ENCODE measurements around the gene THSD4. TPM values are rescaled to one million over a fixed set of nuclear protein-coding genes. Genes with fewer than 3 reads are reported as not detected.

The THSD4 gene
- total and polyA plus RNA-seq, 4 donors, result 6.0 to 42.4 (median 18.5) TPM

DNA sequence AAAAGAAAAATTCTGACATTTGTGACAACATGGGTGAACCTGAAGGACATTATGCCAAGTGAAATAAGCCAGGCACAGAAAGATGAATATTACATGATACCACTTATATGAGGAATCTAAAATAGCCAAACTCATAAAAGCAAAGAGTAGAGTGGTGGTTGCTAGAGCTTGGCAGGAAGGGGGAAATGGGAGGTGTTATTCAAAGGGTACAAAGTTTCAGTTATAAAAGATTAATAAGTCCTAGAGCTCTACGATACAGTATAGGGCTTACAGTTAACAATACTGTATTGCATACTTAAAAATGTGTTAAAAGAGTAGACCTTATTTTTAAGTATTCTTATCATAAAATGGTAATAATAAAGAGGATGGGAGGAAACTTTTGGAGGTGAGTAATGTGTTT, 583.5 kb downstream of the THSD4 start:
- Histone ChIP-seq H3K9ac (ENCODE audit: insufficient read depth in 1 of 2, low read length in 2 of 2) (no peak overlapping the region), H3K4me1 (ENCODE audit: control insufficient read depth in 5 of 5, insufficient read depth in 5 of 5, low read length in 5 of 5) (peaks cover 0 to 4% (median 1%) of the 10 kb centered on the region in 5 donors), H3K36me3 (ENCODE audit: control insufficient read depth in 4 of 4, insufficient read depth in 4 of 4, low read length in 4 of 4) (no peaks in the 10 kb centered on the region), H3K4me3 (no peak overlapping the region), H3K27me3 (ENCODE audit: control insufficient read depth in 3 of 3, insufficient read depth in 3 of 3, low read length in 2 of 3) (no peaks in the 10 kb centered on the region), H3K9me3 (ENCODE audit: control insufficient read depth in 4 of 4, insufficient read depth in 3 of 4, low read length in 3 of 4) (peaks cover 0 to 4% (median 0%) of the 10 kb centered on the region in 4 donors), H3K27ac (ENCODE audit: low read depth in 1 of 2, low read length in 1 of 2) (no peak overlapping the region)
- ATAC-seq (ENCODE audit: insufficient read depth, low FRiP score) (no peak), DNase-seq (no peak)
- WGBS, 2 donors, result 95% methylated on average over 1 of the region's 1 CpG
- TF ChIP-seq, protein P1, sequence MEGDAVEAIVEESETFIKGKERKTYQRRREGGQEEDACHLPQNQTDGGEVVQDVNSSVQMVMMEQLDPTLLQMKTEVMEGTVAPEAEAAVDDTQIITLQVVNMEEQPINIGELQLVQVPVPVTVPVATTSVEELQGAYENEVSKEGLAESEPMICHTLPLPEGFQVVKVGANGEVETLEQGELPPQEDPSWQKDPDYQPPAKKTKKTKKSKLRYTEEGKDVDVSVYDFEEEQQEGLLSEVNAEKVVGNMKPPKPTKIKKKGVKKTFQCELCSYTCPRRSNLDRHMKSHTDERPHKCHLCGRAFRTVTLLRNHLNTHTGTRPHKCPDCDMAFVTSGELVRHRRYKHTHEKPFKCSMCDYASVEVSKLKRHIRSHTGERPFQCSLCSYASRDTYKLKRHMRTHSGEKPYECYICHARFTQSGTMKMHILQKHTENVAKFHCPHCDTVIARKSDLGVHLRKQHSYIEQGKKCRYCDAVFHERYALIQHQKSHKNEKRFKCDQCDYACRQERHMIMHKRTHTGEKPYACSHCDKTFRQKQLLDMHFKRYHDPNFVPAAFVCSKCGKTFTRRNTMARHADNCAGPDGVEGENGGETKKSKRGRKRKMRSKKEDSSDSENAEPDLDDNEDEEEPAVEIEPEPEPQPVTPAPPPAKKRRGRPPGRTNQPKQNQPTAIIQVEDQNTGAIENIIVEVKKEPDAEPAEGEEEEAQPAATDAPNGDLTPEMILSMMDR (IDR thresholded peaks at IDR 0.05; ENCODE audit: control extremely low read depth, extremely low read depth), result no peak

DNA sequence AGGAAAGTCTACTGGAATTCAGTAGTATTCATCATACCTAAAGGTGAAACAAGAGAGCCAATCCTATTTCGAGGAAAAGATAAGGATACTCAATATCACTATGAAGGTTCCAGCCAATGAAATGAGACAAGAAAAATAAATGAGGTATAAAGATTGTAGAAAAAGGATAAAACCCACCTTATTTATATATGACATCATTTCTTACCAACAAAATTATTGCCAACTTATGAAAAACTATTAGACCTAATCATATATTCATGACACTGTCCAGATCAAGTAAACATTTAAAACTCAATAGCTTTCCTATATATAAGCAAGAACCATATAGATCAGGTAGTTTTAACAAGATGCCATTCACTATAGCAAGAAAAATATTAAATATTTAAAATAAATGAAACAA, 584.7 kb downstream of the THSD4 start:
- whole genome bisulfite sequencing, 2 donors, result 85 to 93% methylated on average over 1 of the region's 1 CpG
- ATAC-seq (ENCODE audit: insufficient read depth, low FRiP score) (no peak), DNase-seq (no peak)
- H3K9me3 ChIP-seq (ENCODE audit: control insufficient read depth in 4 of 4, insufficient read depth in 3 of 4, low read length in 3 of 4), result peaks cover 0 to 2% (median 0%) of the 10 kb centered on the region in 4 donors
- no peaks in the 10 kb centered on the region for H3K27me3 ChIP-seq (ENCODE audit: control insufficient read depth in 3 of 3, insufficient read depth in 3 of 3, low read length in 2 of 3)
- H3K4me3 ChIP-seq, result no peak overlapping the region
- TF ChIP-seq, protein P1 (IDR thresholded peaks at IDR 0.05; ENCODE audit: control extremely low read depth, extremely low read depth), result no peak
- no peak overlapping the region for H3K27ac ChIP-seq (ENCODE audit: low read depth in 1 of 2, low read length in 1 of 2)
- H3K9ac ChIP-seq (ENCODE audit: insufficient read depth in 1 of 2, low read length in 2 of 2), result no peak overlapping the region
- no peaks in the 10 kb centered on the region for H3K36me3 ChIP-seq (ENCODE audit: control insufficient read depth in 4 of 4, insufficient read depth in 4 of 4, low read length in 4 of 4)
- H3K4me1 ChIP-seq (ENCODE audit: control insufficient read depth in 5 of 5, insufficient read depth in 5 of 5, low read length in 5 of 5), result peaks cover 0 to 4% (median 0%) of the 10 kb centered on the region in 5 donors

DNA sequence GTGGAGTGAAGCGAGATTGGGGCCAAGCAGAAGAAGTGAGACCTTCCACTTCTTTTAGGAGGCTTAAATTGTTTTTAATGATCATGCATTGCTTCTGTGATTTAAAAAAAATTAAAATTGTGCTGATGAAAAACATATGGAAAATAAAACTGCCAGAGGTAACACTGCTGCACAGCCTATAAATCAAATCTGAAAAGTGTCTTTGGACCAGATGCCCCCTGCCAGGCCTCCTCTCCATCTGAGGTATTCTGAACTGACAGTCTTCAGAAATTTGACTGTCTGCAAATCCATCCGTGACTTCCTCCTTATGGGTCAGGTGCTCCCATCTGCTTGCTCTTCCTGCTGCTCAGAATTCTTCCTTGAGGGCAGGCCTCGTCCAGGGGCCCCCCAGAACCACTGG, 586.5 kb downstream of the THSD4 start:
- H3K27me3 ChIP-seq (ENCODE audit: control insufficient read depth in 3 of 3, insufficient read depth in 3 of 3, low read length in 2 of 3), result no peaks in the 10 kb centered on the region
- TF ChIP-seq, protein P1 (IDR thresholded peaks at IDR 0.05; ENCODE audit: control extremely low read depth, extremely low read depth), result no peak
- H3K9me3 ChIP-seq (ENCODE audit: control insufficient read depth in 4 of 4, insufficient read depth in 3 of 4, low read length in 3 of 4), result peaks cover 0 to under 1% (median 0%) of the 10 kb centered on the region in 4 donors
- peaks cover 0 to 11% (median 4%) of the 10 kb centered on the region in 5 donors for H3K4me1 ChIP-seq (ENCODE audit: control insufficient read depth in 5 of 5, insufficient read depth in 5 of 5, low read length in 5 of 5)
- no peaks in the 10 kb centered on the region for H3K36me3 ChIP-seq (ENCODE audit: control insufficient read depth in 4 of 4, insufficient read depth in 4 of 4, low read length in 4 of 4)
- WGBS, 2 donors, result 67 to 80% methylated on average over 3 of the region's 3 CpGs
- H3K4me3 ChIP-seq, result no peak overlapping the region
- H3K9ac ChIP-seq (ENCODE audit: insufficient read depth in 1 of 2, low read length in 2 of 2), result no peak overlapping the region
- no peak overlapping the region for H3K27ac ChIP-seq (ENCODE audit: low read depth in 1 of 2, low read length in 1 of 2)
- DNase-seq (no peak), ATAC-seq (ENCODE audit: insufficient read depth, low FRiP score) (no peak)

DNA sequence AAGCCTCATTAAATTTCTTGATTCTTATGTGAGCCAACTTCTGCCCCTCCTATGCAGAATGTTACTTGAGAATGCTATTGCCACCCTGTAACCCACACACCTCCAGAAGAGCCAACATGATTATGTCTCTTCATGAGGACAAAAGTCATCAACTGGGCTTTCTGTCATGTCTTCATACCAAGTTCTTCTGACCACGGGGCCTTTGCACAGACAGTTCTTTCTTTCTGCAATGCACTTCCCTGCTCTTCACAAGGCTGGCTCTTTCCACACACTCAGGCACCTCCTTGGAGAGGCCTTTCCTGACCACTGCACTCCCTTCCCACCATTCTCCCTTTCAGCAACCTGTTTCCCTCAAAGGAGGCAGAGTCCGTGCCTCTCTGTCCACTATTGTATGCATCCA, 587.2 kb downstream of the THSD4 start:
- Histone ChIP-seq H3K36me3 (ENCODE audit: control insufficient read depth in 4 of 4, insufficient read depth in 4 of 4, low read length in 4 of 4) (no peaks in the 10 kb centered on the region), H3K27ac (ENCODE audit: low read depth in 1 of 2, low read length in 1 of 2) (no peak overlapping the region), H3K27me3 (ENCODE audit: control insufficient read depth in 3 of 3, insufficient read depth in 3 of 3, low read length in 2 of 3) (no peaks in the 10 kb centered on the region), H3K4me3 (no peak overlapping the region), H3K4me1 (ENCODE audit: control insufficient read depth in 5 of 5, insufficient read depth in 5 of 5, low read length in 5 of 5) (peaks cover 0 to 13% (median 10%) of the 10 kb centered on the region in 5 donors), H3K9ac (ENCODE audit: insufficient read depth in 1 of 2, low read length in 2 of 2) (no peak overlapping the region), H3K9me3 (ENCODE audit: control insufficient read depth in 4 of 4, insufficient read depth in 3 of 4, low read length in 3 of 4) (no peaks in the 10 kb centered on the region)
- ATAC-seq (ENCODE audit: insufficient read depth, low FRiP score) (no peak), DNase-seq (no peak)
- 94 to 96% methylated on average over 2 of the region's 2 CpGs for WGBS, 2 donors
- TF ChIP-seq, protein P1 (IDR thresholded peaks at IDR 0.05; ENCODE audit: control extremely low read depth, extremely low read depth), result no peak

Data from lung (tissue), 12 donors.